HG02970 (cell line): ENCODE measurements around the gene KRT79.

Source experiments
- ATAC-seq: cut with Tn5 transposase; IDR thresholded peaks from one replicate; pipeline ENCODE4 v1.9.1; 2021; ENCODE audit warnings: mild to moderate bottlenecking, moderate library complexity, moderate number of reproducible peaks; ENCODE audit not compliant: unreplicated experiment, low FRiP score

Gene KRT79

GRCh38 chr12:52836042-52836466 lies 1.9 kb upstream of the KRT79 start:
- no peak for ATAC-seq

GRCh38 chr12:52835271-52836041 lies 1.3 kb upstream of the KRT79 start:
- ATAC-seq = no peak

GRCh38 chr12:52834727-52835001 lies 553 bp upstream of the KRT79 start:
- ATAC-seq = no peak

- no peak for ATAC-seq
These were observed 866 bp downstream of the KRT79 start for GRCh38 chr12:52832985-52833905.

GRCh38 chr12:52832451-52832850 lies 1.7 kb downstream of the KRT79 start:
- no peak for ATAC-seq

DNA sequence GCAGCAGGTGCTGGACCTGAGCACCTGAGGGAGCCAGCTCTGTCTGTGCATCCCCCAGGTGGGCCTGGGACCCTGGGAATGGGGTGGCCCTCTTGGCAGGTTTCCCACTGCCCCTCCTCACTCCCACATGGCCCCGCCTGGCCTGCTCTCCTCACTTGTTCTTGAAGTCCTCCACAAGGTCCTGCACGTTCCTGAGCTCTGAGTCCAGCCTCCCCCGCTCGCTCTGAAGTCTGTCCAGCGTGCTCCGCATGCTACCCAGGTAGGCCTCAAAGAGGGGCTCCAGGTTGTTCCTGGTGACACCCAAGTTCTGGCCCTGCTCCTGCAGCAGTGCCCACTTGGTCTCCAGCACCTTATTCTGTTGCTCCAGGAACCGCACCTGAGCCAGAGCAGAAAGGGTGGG lies 2.9 kb downstream of the KRT79 start:
- ATAC-seq = no peak

- no peak for ATAC-seq
These were observed 3.9 kb downstream of the KRT79 start for GRCh38 chr12:52829986-52830770.

GRCh38 chr12:52828591-52829021 lies 5.5 kb downstream of the KRT79 start:
- no peak for ATAC-seq

DNA sequence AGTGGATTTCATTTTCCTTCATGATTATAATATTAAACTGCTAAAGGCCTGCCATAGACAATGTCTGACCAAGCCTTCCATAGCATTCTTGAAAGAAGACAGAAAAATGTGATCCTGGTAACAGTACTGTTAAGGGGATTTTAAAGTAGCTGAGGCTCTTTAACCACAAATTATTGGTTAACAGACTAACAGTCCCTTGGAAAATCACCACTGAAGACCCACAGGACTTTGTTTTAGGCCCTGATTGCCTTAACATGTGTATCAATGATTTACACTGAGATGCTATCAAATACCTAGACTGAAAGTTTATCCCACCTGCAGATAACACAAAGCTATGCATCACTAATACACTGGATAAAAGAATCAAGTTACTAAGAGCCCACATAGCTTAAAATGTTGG lies 6.0 kb downstream of the KRT79 start:
- no peak for ATAC-seq

DNA sequence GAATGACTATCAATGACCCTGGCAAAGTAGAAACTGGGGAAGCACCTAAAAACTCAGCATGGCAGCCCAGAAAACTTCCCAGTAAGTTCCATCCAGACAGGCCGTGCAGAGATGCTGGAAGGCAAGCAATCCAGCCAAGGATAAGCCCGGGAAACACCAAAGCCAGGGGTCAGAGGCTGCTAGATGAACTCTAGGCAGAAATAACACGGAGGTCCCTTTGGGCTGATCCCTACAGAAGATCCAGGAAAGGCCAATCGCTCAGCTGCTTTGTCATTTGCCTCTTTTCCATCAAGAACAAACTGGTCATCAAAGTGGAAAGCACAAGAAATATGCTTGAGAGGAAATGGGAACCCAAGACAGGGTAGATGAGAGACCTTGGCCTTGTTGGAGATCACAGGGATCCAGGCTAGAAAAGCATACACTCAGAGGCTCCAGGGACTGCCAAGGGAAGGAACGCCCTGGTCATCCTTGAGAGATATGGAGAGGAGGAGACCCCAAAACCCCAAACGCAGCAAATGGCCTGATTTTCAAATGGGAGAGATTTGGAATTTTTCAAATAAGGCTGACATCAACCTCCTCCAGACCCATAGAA lies 6.5 kb downstream of the KRT79 start:
- ATAC-seq = no peak

- ATAC-seq = no peak
These were observed 7.3 kb downstream of the KRT79 start for GRCh38 chr12:52826611-52827498.

DNA sequence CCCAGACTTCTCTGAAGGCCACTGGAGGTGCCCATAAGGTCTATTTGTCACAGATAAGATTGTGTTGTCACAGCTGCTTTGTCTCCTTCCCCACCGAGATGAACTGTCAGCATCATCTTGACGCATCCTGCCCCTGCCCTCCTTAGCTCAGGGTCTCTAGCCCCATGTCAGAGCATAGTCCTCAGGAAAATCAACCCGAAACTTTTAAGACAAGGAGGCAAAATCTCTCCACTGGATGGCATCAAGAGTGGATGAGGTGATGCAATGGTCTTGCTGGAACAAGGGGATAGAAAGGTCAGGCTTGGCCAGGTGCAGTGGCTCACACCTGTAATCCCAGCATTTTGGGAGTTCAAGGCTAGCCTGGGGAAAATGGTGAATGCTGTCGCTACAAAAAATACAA lies 8.2 kb downstream of the KRT79 start:
- no peak for ATAC-seq

DNA sequence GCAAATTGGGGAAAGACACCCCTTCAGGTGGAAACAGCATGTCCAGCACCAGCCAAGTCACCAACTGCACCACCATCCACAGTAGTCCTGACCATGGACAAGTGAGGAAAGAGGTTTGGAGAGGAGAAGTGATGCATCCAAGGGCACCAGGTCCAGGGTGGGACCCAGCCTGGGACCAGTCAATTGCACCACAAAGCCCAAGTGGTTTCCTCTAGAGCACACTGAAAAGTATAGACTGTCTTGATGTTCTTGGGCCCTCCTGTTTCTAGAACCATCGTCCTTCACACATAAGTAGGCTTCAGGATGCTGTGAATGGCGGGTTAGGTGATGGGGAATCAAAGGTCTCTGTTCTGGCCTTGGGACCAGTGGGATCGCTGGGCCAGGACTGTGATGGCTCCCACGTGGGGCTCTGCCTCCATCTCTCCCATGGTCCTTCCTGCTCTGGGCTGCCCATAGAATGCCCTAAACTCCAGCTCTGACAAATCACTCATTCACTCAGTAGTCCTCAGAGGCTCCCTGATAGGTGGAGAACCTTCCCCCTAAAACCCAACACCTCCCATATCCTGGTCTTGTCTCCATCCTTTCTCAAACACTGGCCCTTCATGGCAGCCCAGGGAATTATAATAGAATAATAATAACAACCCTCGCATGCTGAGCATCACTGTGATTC lies 9.2 kb downstream of the KRT79 start:
- ATAC-seq = no peak

DNA sequence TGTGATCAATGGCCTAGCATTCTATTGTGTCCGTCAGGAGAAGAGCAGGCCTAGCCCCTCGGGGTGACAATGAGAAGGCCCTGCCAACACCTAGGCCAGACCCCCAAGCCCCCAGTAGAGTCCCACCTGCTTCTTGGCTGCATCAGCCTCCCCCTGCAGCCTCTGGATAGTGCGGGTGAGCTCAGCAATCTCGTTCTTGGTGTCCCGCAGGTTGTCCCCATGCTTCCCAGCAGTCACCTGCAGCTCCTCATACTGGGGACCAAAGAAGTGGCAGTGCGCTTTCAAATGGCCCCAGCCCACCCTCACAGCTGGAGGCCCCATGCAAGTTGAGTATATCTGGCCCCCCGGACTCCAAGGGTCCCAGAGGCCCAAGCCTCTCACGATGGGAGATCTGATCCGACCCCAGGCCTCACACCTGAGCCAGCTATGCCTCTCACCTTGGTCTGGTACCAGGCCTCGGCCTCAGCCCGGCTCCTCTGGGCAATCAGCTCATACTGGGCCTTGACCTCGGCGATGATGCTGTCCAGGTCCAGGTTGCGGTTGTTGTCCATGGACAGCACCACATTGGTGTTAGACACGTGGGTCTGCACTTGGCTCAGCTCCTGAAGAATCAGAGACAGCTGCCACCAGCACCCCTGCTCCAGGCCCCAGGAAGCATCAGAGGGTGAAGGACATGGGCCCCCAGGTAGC lies 10.2 kb downstream of the KRT79 start:
- no peak for ATAC-seq

GRCh38 chr12:52822771-52823510 lies 11.2 kb downstream of the KRT79 start:
- ATAC-seq = no peak

- no peak for ATAC-seq
These were observed 12.1 kb downstream of the KRT79 start for GRCh38 chr12:52821826-52822660.
